Neutrophil (primary cell): ENCODE data around the gene FCGR2B.
"Not testable (repeated sequence)": the region's sequence is repeated elsewhere in the genome, so short reads cannot be mapped to it uniquely, and the experiment has no call there.

Experiments used
- H3K27ac ChIP-seq: fragments of 200-600 bp; sonication (generic); 2 replicates; pipeline ENCODE4 v1.5.1; 2016; ENCODE audit warnings: mild to moderate bottlenecking, moderate library complexity
- H3K27me3 ChIP-seq: fragments of 200-600 bp; sonication (generic); 2 replicates; pipeline ENCODE4 v1.6.0; 2016; ENCODE audit warnings: mild to moderate bottlenecking
- H3K36me3 ChIP-seq: fragments of 200-600 bp; sonication (generic); 2 replicates; pipeline ENCODE4 v1.5.1; 2017
- H3K4me1 ChIP-seq, 2 experiments: fragments of 200-600 bp in 1 of 2; sonication (generic) in 1 of 2; 1 replicate in 1 of 2; 2 replicates in 1 of 2; pipeline versions ENCODE4 v1.5.1 to v1.6.1; 2013 to 2016; ENCODE audit warnings: low read depth in 1 of 2, low read length in 1 of 2, mild to moderate bottlenecking in 1 of 2, moderate library complexity in 1 of 2; ENCODE audit not compliant: control insufficient read depth in 1 of 2, insufficient read depth in 1 of 2
- H3K4me3 ChIP-seq, 2 experiments: fragments of 200-600 bp in 1 of 2; sonication (generic) in 1 of 2; 1 replicate in 1 of 2; 2 replicates in 1 of 2; pipeline ENCODE4 v1.5.1; 2013 to 2016; ENCODE audit warnings: low read depth in 1 of 2, low read length in 1 of 2, mild to moderate bottlenecking in 1 of 2, moderate library complexity in 1 of 2
- H3K9me3 ChIP-seq: fragments of 200-600 bp; sonication (generic); 2 replicates; pipeline ENCODE4 v1.5.1; 2016

Gene FCGR2B

GRCh38 chr1:161662684-161663339, at the start of gene FCGR2B:
FCGR2B (plus strand) TSS chr1:161663143; CDS start chr1:161663242, 99 bp downstream.
- not testable (repeated sequence) for H3K36me3 ChIP-seq, H3K4me1 ChIP-seq, H3K4me3 ChIP-seq, H3K27ac ChIP-seq, H3K9me3 ChIP-seq, H3K27me3 ChIP-seq

- not testable (repeated sequence) for H3K9me3 ChIP-seq, H3K27ac ChIP-seq, H3K4me3 ChIP-seq, H3K27me3 ChIP-seq, H3K36me3 ChIP-seq
- H3K4me1 ChIP-seq = peaks cover 6 to 27% of the 10 kb centered on the region in 2 experiments
Observed at GRCh38 chr1:161616417-161616816, 46.5 kb upstream of the FCGR2B start.

- H3K4me1 ChIP-seq = peaks cover 8 to 34% of the 10 kb centered on the region in 2 experiments
- not testable (repeated sequence) for H3K9me3 ChIP-seq, H3K4me3 ChIP-seq, H3K36me3 ChIP-seq, H3K27ac ChIP-seq, H3K27me3 ChIP-seq
Observed at GRCh38 chr1:161618517-161618916, 44.4 kb upstream of the FCGR2B start.

GRCh38 chr1:161620399-161620798, 42.5 kb upstream of the FCGR2B start:
- H3K27me3 ChIP-seq, H3K4me3 ChIP-seq, H3K9me3 ChIP-seq, H3K27ac ChIP-seq: not testable (repeated sequence)
- Histone ChIP-seq H3K4me1 (peaks cover 8 to 49% of the 10 kb centered on the region in 2 experiments), H3K36me3 (peaks cover 25% of the 10 kb centered on the region)

GRCh38 chr1:161621181-161622000, 41.6 kb upstream of the FCGR2B start:
- Histone ChIP-seq H3K4me1 (peaks cover 8 to 56% of the 10 kb centered on the region in 2 experiments), H3K27ac (peak overlapping the region; percentile 82), H3K36me3 (peaks cover 34% of the 10 kb centered on the region), H3K4me3 (peak overlapping the region; percentile 71 to 90)
- H3K9me3 ChIP-seq, H3K27me3 ChIP-seq: not testable (repeated sequence)

- H3K4me3 ChIP-seq = peak overlapping the region; percentile 71 to 90
Observed at GRCh38 chr1:161622054-161622453, 40.9 kb upstream of the FCGR2B start.

GRCh38 chr1:161623401-161624051, 39.4 kb upstream of the FCGR2B start:
- Histone ChIP-seq H3K27ac (peak overlapping the region; percentile 82), H3K36me3 (peaks cover 54% of the 10 kb centered on the region), H3K4me3 (peak overlapping the region; percentile 62 to 90), H3K4me1 (peaks cover 8 to 77% of the 10 kb centered on the region in 2 experiments)
- H3K9me3 ChIP-seq, H3K27me3 ChIP-seq: not testable (repeated sequence)

More at GRCh38 chr1:161622054-161622453, 40.9 kb upstream of the FCGR2B start:
- H3K27ac ChIP-seq = peak overlapping the region; percentile 82
- peaks cover 40% of the 10 kb centered on the region for H3K36me3 ChIP-seq
- peaks cover 8 to 62% of the 10 kb centered on the region in 2 experiments for H3K4me1 ChIP-seq
- not testable (repeated sequence) for H3K9me3 ChIP-seq, H3K27me3 ChIP-seq

GRCh38 chr1:161624605-161625004, 38.3 kb upstream of the FCGR2B start:
- Histone ChIP-seq H3K27ac (peak overlapping the region; percentile 82), H3K4me3 (peak overlapping the region; percentile 62 to 90), H3K4me1 (peaks cover 8 to 80% of the 10 kb centered on the region in 2 experiments), H3K36me3 (peaks cover 55% of the 10 kb centered on the region)
- H3K27me3 ChIP-seq, H3K9me3 ChIP-seq: not testable (repeated sequence)

GRCh38 chr1:161626445-161627146, 36.3 kb upstream of the FCGR2B start:
- peaks cover 55% of the 10 kb centered on the region for H3K36me3 ChIP-seq
- peak overlapping the region; percentile 71 to 90 for H3K4me3 ChIP-seq
- H3K27ac ChIP-seq = peak overlapping the region; percentile 82
- not testable (repeated sequence) for H3K9me3 ChIP-seq, H3K27me3 ChIP-seq
- H3K4me1 ChIP-seq = peaks cover 4 to 76% of the 10 kb centered on the region in 2 experiments

- Histone ChIP-seq H3K4me3 (peak overlapping the region; percentile 67 to 90), H3K36me3 (peaks cover 31% of the 10 kb centered on the region), H3K27ac (peak overlapping the region; percentile 89), H3K4me1 (peaks cover 8 to 75% of the 10 kb centered on the region in 2 experiments)
- not testable (repeated sequence) for H3K9me3 ChIP-seq, H3K27me3 ChIP-seq
Observed at GRCh38 chr1:161630128-161630742, 32.7 kb upstream of the FCGR2B start.
